ENCODE results near the gene ANKRD33.

ANKRD33 gene, protein sequence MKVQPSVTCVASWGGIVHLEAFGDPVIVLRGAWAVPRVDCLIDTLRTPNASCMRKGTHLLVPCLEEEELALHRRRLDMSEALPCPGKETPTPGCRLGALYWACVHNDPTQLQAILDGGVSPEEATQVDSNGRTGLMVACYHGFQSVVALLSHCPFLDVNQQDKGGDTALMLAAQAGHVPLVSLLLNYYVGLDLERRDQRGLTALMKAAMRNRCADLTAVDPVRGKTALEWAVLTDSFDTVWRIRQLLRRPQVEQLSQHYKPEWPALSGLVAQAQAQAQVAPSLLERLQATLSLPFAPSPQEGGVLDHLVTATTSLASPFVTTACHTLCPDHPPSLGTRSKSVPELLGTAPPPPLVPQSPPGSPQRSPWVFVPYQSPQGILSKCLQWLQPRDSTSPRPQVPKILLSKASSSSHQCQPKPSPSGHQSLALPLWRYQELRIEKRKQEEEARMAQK

DNA sequence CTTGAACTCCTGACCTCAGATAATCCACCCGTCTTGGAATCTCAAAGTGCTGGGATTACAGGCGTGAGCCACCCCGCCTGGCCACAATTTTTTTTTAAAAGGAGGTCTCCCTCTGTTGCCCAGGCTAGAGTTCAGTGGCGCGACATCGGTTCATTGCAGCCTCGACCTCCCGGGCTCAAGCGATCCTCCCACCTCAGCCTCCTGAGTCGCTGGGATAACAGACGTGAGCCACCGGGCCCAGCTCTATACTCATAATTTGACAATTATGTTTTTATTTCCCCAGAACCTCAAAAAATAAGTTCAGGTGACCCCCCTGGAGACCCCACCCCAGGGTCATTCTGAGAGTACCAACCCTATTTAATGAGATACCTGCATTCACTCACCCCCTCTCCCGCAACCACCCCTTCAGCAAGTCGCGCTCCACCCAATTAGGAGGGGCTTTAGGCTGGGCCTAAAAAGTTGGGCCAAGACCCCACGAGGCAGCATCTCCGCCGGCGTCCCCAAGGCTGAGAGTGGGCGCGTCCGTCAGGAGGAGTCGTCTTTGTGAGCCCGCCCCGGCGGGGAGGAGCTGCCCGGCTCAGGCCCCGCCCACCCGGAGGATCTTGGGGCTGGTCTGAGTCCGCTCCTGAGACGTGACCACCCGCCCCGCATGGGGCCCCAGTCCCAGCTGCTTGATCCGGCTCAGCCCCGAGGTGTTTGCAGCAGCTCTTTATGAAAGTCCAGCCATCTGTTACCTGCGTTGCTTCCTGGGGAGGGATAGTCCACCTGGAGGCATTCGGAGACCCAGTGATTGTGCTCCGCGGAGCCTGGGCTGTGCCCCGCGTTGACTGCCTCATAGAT lies at the start of gene ANKRD33:
Gene ANKRD33, plus strand, starts transcription at position 628 of the 840 bp plus-strand sequence. Its CDS starts 84 bp downstream, at position 712.
- peak; percentile 26 to 74 for DNase-seq

DNA sequence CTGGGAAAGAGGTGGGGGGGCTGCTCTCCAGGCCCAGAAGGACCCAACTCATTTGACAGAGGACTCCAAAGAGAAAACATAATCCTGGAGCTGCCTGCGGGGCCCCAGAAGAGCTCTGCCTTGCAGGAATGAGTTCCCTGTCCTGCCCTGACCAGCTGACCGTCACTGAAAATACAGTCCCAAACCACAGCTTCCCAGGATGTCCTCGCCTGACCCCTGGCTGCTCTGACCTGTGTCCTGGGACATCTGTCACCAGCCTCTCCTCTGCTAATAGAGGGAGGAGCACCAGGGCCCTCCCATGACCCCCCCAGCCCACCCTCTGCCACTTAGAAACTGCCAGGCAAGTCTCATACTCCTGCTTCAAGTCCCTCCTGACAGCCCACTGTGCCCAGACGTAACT lies 49.1 kb upstream of the ANKRD33 start:
- no peak for DNase-seq

DNA sequence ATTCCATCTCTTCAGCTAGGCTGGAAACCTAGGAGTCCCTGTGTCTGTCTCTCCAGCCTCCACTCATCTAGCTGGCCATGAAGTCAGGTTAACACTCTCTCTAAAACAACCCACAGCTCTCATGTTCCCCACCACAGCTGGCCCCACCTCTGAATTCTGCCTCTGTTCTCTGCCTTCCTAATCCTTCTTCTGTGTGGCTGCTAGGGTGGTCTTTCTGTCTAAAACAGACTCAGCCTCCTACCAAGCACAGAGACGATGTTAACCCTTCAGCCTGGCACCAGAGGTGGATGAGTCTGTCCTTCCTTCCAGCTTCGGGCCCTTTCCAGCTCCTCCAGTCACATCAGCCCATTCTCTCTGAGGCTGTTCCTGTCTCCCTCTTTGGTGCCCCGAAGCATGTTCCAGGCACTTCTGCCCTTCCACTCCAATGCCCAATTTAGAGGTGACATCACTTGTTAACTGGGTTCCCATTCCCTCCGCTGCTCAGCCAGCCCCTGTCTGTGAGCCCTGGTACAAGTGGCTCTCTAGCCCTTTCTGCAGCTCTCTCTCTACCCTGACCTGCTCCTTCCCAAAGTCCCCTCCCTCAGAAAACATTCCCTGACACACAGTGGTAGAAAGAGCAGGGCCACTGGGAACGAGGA lies 48.5 kb upstream of the ANKRD33 start:
- DNase-seq = no peak

DNA sequence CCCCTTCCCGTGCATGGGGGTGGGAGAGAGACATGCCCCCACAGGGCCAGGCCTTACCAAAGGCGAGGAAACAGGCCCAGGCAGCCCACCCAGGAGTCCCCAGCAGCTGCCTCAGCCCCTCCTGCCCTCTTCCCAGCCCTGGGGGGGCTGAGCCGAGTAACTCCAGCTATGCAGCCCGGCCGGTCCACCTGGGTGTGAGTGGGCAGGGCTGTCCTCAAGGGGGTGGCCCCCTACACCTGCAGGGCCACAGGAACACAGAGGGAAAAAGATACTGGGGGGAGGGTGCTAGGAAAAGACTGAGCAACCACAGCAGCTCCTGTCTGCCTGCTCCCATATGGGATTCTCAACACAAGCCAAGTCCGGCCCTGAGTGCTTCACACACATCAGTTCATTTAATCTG lies 46.9 kb upstream of the ANKRD33 start:
- DNase-seq = no peak

DNA sequence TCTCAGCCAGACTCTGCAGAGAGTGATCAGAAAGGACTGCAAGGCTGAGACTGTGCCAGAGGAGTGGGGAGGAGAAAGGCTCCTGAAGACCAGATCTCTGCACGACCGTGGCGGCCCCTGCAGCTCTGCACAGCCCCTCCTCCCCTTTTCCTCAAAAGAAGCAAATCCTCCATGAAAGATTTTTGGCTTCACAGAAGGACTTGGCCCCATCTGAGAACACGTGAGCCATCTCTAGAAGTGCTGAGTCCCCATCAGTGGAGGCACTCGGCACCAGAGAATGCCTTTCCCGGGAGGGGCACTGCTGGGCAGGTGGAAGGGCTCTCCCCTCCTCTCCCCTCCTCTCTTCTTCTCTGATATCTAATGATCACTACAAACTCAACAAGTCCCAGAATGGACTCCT lies 46.2 kb upstream of the ANKRD33 start:
- no peak for DNase-seq

DNA sequence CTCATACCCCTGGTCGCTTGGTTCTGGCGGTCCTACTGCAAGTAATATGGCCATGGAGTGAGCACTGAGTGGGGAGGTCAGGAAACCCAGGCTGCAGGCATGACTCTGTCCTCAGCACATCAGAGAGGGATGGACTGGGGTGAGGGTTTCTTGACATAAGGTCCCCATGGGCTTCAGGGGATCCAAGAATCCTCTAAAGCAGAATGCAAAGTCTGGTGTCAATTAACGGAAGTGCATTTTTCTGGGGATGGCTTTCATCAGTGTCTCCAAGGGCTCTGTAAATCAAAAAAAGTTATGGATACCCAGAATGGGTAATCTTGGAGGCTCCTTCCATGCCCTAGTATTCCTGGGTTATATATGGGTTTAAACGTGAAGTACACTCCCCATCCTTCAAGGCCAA lies 43.0 kb upstream of the ANKRD33 start:
- no peak for DNase-seq

DNA sequence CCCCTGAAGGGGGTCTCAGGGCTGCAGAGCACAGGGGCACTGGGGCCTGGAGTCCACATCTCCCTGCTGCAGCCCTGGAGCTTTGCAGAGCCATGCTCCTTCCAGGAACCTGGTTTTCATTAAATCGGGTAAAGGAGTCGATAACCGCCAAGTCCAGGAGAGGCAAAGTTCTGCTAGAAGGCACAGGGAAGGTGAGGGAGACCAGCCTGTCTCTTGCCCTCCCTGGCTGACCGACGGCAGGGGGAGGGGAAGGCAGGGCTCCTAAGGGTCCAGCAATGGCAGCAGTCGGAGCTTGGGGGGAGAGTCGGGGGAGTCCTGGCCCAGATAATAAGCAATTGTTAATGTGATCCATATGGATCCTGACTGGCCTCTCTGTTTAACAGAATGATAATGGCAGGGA lies 42.4 kb upstream of the ANKRD33 start:
- DNase-seq = no peak

DNA sequence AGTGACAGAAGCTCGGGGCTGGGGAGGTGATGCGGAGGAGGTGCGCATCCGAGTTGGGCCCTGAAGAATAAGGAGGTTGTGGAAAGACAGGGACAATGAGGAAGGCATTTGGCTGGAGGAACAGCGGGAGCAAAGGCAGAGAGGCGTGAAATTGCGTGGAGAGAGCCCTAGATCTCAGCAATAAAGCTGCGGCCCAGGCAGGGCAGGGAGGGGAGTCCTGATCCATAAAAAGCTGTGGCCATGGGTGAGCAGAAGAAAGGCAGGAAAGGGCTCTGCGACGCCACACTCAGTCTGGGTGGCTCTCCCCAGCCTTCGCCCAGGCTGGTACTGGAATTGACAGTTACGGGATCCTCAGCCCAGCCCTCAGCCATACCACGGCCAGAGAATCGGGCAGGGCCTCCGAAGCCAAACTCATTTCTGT lies 41.6 kb upstream of the ANKRD33 start:
- DNase-seq = no peak

DNA sequence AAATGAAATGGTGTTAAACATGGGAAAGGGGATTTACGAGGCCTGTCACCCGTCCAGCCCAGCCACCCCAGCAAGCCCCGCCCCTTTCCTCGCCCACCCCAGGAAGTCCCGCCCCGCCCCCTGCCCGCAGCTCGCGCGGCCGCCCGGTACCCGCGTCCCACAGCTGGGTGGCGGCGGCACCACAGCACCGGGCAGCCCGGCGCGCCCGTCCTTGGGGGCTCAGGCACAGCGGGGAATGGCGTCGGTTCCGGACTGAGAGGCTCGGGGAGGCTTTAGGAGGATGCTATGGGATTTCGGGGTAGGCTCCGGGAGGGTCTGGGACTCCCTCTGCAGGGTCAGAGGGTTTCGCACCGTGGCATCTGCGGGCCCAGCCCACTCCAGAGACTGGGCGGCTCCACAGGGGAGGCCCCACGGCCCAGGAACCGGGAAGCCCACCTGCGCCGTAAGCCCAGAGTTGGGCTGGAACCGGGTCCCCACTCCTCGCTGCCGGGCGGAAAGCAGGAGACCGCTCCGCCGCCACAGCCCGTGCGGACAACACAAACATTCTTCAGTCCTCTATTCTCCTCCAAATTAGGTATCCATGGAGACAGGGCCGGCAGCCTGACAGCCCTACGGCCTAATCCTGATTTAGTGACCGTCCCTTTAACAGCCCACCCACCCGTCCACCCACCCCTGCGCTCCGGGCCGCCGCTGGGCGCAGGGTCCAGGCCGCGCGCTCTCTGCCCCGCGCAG lies 40.8 kb upstream of the ANKRD33 start:
- peak in 1 of 2 experiments; percentile 71 for DNase-seq

DNA sequence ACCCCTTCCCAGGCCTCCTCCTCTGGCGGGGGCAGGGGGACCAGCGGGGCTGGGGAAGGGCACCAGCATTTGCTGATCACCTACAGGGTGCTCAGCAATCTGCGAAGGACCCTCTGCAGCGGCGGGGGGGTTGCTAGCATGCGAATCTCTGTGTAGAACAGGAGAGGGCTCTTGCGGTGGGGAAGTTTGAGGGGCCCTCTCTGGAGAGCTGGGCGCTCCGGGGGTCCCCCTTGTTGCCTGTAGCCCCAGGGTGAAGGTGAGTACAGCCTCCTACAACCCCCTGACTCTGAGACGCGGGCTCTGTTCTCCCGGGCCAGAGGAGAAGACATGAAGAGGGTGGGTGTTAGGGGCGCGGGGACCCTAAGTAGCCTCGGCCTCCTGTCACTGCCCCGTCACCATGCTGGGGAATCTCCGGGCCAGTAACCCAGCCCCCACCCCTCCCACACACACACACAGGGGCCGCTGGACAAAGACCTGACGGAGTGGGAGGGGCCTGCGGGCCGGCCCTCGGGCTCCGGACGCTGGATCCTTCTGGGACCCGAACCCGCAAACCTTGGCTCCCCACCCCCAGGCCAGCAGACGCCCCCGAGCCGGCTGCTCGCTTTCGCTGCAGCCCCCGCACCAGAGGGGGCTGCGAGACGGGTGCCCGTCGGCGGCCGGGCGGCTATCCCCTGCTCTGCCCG lies 40.1 kb upstream of the ANKRD33 start:
- no peak for DNase-seq

DNA sequence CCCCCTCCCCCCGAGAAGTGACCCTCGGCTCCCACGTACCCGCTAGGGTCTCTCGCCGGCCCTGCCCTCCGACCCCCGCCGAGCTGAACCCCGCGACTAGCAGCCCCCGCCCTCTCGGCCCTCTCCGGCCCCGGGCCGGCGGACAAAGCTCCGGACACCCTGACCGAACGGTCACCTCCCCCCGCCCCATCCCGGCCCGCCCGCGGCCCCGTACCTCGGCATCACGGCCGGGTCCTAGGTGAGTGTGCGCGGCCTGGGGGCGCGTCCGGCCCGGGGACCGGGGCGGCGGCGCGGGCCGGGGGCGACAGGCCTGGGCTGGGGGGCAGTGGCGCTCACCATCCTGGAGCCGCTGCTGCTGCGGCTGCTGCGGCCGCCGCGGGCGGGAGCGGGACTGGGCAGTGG lies 39.6 kb upstream of the ANKRD33 start, which contains the start of gene FIGNL2:
Gene FIGNL2, minus strand, starts transcription at position 393 of the 402 bp plus-strand sequence. CDS start 26,305 bp downstream, outside the sequence.
- DNase-seq = no peak

DNA sequence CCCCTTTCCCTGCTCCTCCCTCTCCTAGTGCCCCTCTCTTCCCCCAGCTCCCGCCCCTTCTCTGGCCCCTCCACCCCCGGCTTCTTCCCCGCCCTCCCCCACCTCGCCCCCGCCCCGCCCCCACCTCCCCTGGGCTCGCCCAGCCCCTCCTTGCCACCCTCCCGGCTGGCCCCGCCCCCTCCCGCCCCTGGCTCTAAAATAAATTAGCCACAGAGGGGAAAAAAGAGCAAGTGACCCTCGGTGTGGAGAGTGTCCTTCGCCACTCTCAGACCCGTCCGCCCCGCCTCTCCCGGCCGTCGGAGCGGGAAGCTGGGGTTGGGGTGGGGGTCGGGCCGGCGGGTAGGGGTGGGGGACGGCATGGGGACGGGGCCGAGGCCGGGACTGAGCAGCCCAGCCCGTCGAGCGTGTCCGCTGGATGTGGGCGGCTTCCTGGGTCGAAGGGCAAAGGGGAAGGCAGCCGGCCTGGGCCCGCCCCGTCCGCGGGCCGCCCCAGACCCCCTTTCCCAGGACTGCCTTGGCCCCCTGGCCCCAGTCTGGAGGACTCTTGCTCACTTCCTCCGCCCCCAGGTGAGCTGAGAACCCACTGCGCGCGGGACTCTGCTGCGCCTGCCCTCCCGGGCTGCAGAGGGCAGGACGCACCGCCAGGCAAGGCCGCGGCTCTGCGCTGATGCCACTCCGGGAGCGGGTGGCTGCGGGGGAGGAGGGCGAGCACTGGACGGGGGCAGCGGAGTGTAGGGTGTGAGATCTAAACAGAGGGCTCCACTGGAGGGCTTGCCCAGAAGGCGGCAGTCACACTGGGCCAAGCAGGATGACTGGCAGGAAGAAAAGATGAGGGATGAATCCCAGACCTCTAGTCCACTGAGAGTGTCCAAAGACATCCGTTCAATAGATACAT lies 38.8 kb upstream of the ANKRD33 start:
- DNase-seq = peak in 1 of 2 experiments; percentile 27

DNA sequence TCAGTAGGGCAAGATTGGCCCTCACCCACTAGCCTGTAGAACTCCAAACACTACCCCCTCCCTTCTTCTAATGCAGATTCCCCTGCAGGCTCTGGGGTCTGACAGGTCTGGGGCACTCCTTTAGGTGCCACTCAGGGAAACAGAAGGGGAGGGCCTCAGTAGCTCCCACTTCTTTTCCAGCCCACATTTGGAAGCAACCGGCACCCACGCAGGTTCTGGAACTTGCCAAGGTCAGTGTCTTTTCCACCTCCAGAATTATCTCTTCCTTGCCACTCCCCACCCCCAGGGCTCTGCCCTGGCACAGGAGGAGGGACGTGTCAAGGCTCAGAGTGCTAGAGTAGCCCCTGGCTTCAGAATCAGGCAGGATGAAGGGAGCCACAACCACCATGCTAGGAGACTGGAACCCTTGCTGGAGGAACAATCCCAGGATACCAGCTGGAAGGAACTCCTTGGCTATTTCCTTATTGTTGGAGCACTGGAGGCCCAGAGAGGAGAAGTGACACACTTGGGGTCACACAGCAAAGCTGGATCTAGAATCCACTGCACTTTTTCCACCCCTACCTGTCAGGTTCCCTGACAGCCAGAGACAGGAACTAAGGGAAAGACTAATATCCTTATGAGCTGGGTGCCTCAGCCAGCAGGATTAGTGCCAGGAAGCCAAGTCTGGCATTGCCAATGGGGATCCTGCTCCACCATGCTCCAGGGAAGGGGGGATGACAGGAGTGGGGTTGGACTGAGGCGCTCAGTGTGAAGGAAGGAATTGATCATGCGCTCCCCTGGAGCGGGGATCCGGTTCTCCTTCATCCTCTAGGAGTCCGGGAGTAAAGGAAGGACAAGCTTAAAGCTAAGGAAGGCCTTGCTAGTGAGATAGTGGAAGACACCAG lies 37.6 kb upstream of the ANKRD33 start:
- DNase-seq = no peak

DNA sequence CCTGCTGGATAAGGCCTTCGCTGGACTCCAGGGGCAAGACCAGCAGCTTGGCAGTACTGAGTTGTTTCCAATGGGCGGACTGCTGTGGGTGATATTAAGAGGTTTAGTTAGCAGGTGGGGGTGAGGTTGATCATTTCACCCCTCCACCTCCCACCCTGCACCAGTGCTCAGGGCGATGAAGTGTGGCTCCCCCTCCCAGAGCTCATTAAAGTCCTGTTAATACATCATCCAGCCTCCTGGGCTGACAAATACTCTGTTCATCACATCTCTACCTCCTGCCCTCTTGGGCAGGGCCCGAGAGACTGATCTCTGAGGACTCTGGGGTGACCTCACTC lies 37.0 kb upstream of the ANKRD33 start:
- DNase-seq = no peak

DNA sequence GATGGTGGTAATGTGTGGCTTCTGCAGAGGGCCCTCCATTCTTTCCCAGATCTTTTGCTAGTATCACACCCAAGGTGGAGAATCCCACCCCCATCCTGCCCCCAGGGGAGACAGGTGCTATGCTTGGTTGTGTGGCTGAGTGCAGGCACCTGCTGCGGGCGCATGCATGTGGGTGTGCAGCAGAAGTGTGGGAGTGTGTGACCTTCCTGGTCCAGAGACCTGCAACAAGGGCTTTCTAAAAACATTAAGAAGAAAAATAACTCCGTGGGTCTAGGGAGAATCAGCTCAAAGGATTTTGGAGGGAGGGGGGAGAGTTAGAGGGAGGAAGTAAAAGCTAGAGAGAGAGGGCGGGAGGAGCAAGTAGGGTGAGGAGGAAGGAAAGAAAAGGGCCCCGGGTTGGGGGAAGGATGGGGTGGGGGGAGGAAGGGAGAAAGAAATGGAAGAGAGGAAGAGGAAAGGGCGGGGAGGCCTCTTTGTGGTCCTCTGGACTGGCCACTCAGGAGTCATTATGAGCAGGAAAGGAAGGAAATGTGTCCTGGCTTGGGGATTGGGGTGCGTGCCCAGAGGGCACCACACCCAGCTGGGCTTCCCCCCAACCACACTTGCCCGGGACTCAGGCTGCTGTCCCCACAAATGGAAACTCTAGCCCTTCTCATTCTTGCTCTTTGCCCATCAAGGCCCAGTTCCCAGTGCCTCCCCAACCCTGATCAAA lies 36.3 kb upstream of the ANKRD33 start:
- no peak for DNase-seq

DNA sequence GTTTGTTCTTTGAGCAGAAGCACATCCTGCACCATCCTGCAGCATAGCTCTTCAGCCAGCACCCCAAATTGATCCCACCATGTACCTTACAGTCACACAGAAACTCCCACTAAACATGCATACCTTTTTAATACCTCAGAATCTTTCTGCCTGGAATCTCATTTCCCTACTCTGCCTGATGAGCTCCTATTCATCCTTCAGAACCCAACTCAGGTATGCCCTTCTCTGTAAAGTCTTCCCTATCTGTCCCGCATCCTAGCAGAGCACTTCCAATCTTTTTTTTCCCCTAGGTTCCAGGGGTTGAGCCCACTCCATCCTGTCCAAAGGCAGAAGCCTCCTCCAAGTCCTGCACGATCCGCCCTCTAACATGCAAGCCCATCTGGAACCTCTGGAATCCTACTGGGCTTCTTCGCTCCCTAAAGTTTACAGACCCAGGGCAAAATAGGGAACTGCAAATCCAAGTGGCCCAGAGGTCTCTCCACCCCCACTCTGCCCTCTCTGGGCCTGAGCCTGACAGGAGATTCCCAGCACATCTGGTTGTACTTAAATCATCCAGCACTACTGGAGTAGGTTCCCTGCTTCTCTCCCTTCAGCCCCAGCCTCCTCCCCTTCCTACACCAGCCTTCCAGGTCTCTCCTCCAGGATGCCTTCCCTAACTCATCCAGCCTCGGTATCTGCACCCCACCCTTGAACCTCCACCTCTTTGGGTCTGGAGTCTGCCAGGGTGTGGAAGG lies 35.3 kb upstream of the ANKRD33 start:
- DNase-seq = no peak

DNA sequence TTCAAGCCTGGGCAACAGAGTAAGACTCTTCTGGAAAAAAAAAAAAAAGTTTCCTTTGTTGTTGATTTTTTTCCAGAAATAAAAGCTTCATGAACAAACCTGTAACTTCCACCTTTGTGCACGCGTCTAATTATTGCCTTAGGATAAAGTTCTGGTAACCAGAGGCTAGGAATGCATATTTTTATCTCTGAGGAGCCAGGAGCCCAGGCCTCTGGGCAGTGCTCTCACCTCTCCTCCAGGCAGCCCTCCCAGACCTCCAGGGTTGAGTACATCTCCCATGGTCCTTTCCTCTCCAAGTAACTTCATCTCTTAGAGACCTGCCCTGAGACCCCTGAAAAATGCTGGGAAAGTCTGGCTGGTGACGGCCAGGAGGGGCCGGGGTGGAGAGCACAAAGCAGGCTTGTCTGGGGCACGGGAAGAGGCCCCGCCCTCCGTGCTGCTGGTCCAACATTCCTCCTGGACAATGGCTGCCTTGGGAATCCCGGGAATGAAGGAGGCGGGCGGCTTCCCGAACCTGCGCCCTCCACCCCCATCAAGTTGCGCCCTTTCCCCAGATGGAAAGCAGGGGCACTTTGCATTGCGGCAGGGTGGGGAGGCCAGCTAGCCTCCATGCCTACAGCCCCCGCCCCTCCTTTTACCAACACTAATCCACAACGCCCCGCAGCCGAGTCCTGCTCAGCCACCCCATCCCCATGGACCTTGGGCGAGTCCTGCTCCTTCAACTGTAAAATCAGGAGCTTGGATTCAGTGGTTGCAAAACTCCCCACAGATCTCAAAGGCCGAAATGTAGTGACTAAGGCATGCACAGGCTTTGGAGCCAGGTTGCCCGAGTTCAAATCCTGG lies 32.1 kb upstream of the ANKRD33 start:
- DNase-seq = no peak

DNA sequence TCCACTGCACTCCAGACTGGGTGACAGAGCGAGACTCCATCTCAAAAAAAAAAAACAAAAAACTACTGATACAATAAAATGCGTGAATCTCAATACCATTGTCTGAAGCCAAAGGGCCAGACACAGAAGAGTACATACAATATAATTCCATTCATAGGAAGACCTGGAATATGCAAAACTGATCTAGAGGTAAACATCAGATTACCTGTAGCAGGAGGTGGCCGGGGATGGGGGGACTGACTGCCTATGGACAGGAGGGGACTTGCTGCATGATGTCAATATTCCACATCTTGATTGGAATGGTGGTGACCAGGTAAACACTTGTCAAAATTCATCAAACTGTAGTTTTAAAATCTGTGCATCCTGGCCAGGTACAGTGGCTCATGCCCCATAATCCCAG lies 26.9 kb upstream of the ANKRD33 start:
- peak in 1 of 2 experiments; percentile 62 for DNase-seq
